ENCODE measurements around the gene USP25.

USP25 gene

GRCh38 chr21:15730484-15731242 is 881 bp downstream of the USP25 start:
- no peak for TF ChIP-seq EGR1 (IDR thresholded peaks at IDR 0.05)
- TF ChIP-seq ZBTB7A (IDR thresholded peaks at IDR 0.05; ENCODE audit: low read depth): no peak
- 0 out of 2 replicates have a peak, but pooled peaks have one; percentile 16 for TF ChIP-seq MAX (IDR thresholded peaks at IDR 0.05)

GRCh38 chr21:15731243-15731613 is 1.4 kb downstream of the USP25 start:
- TF ChIP-seq NFIC (IDR thresholded peaks at IDR 0.05) (no peak), RAD21 (IDR thresholded peaks at IDR 0.05; ENCODE audit: low read depth) (no peak), YY1 (IDR thresholded peaks at IDR 0.05; ENCODE audit: low read depth) (no peak), REST (IDR thresholded peaks at IDR 0.05; ENCODE audit: low read depth) (no peak), EP300 (IDR thresholded peaks at IDR 0.05; ENCODE audit: borderline replicate concordance) (no peak)

- TF ChIP-seq TEAD4 (IDR thresholded peaks at IDR 0.05) (no peak), CEBPB (IDR thresholded peaks at IDR 0.05) (peak; percentile 13; the same call in 1 of the 2 replicates)
These were observed 2.7 kb downstream of the USP25 start for GRCh38 chr21:15732290-15732995.

GRCh38 chr21:15732996-15733329 is 3.2 kb downstream of the USP25 start:
- TF ChIP-seq RAD21 (IDR thresholded peaks at IDR 0.05; ENCODE audit: low read depth) (no peak), TAF1 (IDR thresholded peaks at IDR 0.05; ENCODE audit: low read depth) (no peak), ZBTB7A (IDR thresholded peaks at IDR 0.05; ENCODE audit: low read depth) (no peak), FOXM1 (IDR thresholded peaks at IDR 0.05; ENCODE audit: borderline replicate concordance, low read depth) (no peak), CREB1 (IDR thresholded peaks at IDR 0.05; ENCODE audit: low read depth) (no peak), CEBPB (IDR thresholded peaks at IDR 0.05) (no peak), USF1 (IDR thresholded peaks at IDR 0.05) (no peak)

- no peak for TF ChIP-seq RAD21 (IDR thresholded peaks at IDR 0.05; ENCODE audit: low read depth)
- TF ChIP-seq FOXM1 (IDR thresholded peaks at IDR 0.05; ENCODE audit: borderline replicate concordance, low read depth): no peak
- no peak for TF ChIP-seq REST (IDR thresholded peaks at IDR 0.05; ENCODE audit: low read depth)
- no peak for TF ChIP-seq USF1 (IDR thresholded peaks at IDR 0.05)
- no peak for TF ChIP-seq EP300 (IDR thresholded peaks at IDR 0.05; ENCODE audit: borderline replicate concordance)
- no peak for TF ChIP-seq MAX (IDR thresholded peaks at IDR 0.05)
- TF ChIP-seq CREB1 (IDR thresholded peaks at IDR 0.05; ENCODE audit: low read depth): no peak
- no peak for TF ChIP-seq CEBPB (IDR thresholded peaks at IDR 0.05)
- no peak for TF ChIP-seq TAF1 (IDR thresholded peaks at IDR 0.05; ENCODE audit: low read depth)
- TF ChIP-seq EGR1 (IDR thresholded peaks at IDR 0.05): no peak
- TF ChIP-seq TCF12 (IDR thresholded peaks at IDR 0.05; ENCODE audit: low read depth): no peak
- no peak for TF ChIP-seq TEAD4 (IDR thresholded peaks at IDR 0.05)
- no peak for TF ChIP-seq ZBTB7A (IDR thresholded peaks at IDR 0.05; ENCODE audit: low read depth)
- TF ChIP-seq YY1 (IDR thresholded peaks at IDR 0.05; ENCODE audit: low read depth): no peak
- TF ChIP-seq NFIC (IDR thresholded peaks at IDR 0.05): no peak
These were observed 5.6 kb downstream of the USP25 start for GRCh38 chr21:15735409-15735808.

GRCh38 chr21:15740383-15740782 is 10.6 kb downstream of the USP25 start:
- no peak for TF ChIP-seq RAD21 (IDR thresholded peaks at IDR 0.05; ENCODE audit: low read depth)
- no peak for TF ChIP-seq FOXM1 (IDR thresholded peaks at IDR 0.05; ENCODE audit: borderline replicate concordance, low read depth)
- TF ChIP-seq REST (IDR thresholded peaks at IDR 0.05; ENCODE audit: low read depth): no peak
- no peak for TF ChIP-seq EGR1 (IDR thresholded peaks at IDR 0.05)
- TF ChIP-seq YY1 (IDR thresholded peaks at IDR 0.05; ENCODE audit: low read depth): no peak
- no peak for TF ChIP-seq CREB1 (IDR thresholded peaks at IDR 0.05; ENCODE audit: low read depth)
- TF ChIP-seq EP300 (IDR thresholded peaks at IDR 0.05; ENCODE audit: borderline replicate concordance): no peak
- TF ChIP-seq TEAD4 (IDR thresholded peaks at IDR 0.05): no peak
- no peak for TF ChIP-seq MAX (IDR thresholded peaks at IDR 0.05)
- no peak for TF ChIP-seq TAF1 (IDR thresholded peaks at IDR 0.05; ENCODE audit: low read depth)
- no peak for TF ChIP-seq CEBPB (IDR thresholded peaks at IDR 0.05)
- TF ChIP-seq USF1 (IDR thresholded peaks at IDR 0.05): no peak
- TF ChIP-seq TCF12 (IDR thresholded peaks at IDR 0.05; ENCODE audit: low read depth): no peak
- TF ChIP-seq NFIC (IDR thresholded peaks at IDR 0.05): no peak
- no peak for TF ChIP-seq ZBTB7A (IDR thresholded peaks at IDR 0.05; ENCODE audit: low read depth)

Data from Ishikawa (cell line).